ENCODE data around the gene RELN.

- no peak for TF ChIP-seq CTCF (IDR thresholded peaks at IDR 0.05)
- no peak for TF ChIP-seq POLR2A (IDR thresholded peaks at IDR 0.05)
These were observed 133.8 kb downstream of the RELN start for GRCh38 chr7:103855671-103856070.

Data from lower leg skin (tissue), 3 donors.